ENCODE measurements around the gene SLC25A30. TPM values are rescaled to one million over a fixed set of nuclear protein-coding genes. Genes with fewer than 3 reads are reported as not detected.
"Not testable (repeated sequence)": the region's sequence is repeated elsewhere in the genome, so short reads cannot be mapped to it uniquely, and the experiment has no call there.

The SLC25A30 gene
- polyA plus RNA-seq, 1 donor from 2014 or later, result 1.9 TPM

DNA sequence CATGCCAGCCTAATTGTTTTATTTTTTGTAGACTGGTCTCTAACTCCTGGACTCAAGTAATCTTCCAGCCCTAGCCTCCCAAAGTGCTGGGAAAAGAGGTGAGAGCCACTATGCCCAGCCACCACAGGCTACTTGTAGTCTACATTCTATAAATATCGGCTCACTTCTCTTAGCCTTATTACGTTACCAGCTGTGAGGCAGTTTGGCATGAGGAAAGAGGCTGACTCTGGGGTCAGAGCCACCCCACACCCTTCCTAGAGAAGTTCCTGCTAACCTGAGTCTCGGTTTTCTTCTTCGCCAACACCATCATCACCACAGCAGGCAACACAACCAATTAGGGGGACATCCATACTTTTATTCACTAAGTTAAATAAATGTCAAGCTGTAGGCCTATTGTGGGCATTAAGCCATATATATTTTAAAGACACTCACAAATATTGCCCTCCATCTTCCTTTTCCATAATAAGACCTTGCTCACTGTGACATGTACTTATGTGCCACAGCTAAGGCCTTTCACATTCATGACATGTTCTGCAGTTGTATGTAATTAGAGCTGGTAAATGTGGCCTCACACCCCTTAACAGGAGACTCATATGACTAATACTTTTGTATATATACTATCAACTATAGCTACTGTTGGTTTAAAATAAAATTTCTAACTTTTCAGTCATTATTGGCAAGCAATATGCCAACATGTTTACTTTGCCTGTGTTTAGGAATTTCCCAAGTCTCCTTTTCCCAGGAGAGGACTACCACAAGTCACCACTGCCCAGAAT is 5.7 kb downstream of the SLC25A30 start:
- Mint-ChIP-seq H3K9me3 (no peaks in the 10 kb centered on the region), H3K27ac (no peak overlapping the region), H3K27me3 (no peaks in the 10 kb centered on the region), H3K4me3 (no peak overlapping the region), H3K36me3 (peaks cover 10% of the 10 kb centered on the region), H3K4me1 (peaks cover 14 to 17% (median 16%) of the 10 kb centered on the region in 3 donors)

DNA sequence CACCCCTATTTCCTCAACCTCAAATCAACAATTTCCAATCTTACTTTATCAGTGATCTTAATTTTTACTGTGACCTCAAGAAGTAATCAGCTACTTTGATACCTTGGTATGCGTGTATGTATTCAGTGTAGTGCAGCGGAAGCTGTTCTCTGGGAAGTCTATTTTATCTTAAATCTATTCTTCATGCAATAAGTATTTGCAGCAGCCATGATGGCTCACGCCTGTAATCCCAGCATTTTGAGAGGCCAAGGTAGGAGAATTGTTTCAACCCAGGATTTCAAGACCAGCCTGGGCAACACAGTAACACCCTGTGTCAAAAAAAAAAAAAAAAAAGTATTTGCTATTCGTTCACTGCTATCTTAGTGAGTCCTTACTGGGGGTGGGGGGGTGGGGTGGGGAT is 6.5 kb downstream of the SLC25A30 start:
- H3K9me3 Mint-ChIP-seq, result no peaks in the 10 kb centered on the region
- no peak overlapping the region for H3K4me3 Mint-ChIP-seq
- no peaks in the 10 kb centered on the region for H3K27me3 Mint-ChIP-seq
- H3K27ac Mint-ChIP-seq, result no peak overlapping the region
- peaks cover 8 to 10% (median 10%) of the 10 kb centered on the region in 3 donors for H3K4me1 Mint-ChIP-seq
- peaks cover 10% of the 10 kb centered on the region for H3K36me3 Mint-ChIP-seq

DNA sequence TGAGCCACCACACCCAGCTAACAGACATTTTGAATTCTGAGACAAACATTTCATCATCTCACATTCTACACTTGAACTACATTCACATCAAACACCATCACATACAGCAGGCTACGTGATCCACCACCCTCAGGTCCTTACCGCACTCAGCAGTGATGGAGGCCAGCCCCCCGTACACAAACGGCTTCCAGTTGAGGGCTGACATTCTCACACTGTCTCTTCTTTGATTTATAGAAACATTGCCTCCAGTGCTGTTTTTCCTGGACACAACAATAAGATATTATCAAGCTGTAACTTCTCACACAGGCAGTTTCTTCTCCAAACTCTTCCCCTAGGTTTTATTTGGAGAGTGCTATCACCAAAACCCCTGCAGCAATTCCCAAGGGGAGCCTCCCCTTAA is 7.0 kb downstream of the SLC25A30 start:
- peaks cover 7 to 10% (median 10%) of the 10 kb centered on the region in 3 donors for H3K4me1 Mint-ChIP-seq
- H3K27ac Mint-ChIP-seq, result no peak overlapping the region
- no peaks in the 10 kb centered on the region for H3K27me3 Mint-ChIP-seq
- H3K36me3 Mint-ChIP-seq, result peaks cover 10% of the 10 kb centered on the region
- no peak overlapping the region for H3K4me3 Mint-ChIP-seq
- no peaks in the 10 kb centered on the region for H3K9me3 Mint-ChIP-seq

DNA sequence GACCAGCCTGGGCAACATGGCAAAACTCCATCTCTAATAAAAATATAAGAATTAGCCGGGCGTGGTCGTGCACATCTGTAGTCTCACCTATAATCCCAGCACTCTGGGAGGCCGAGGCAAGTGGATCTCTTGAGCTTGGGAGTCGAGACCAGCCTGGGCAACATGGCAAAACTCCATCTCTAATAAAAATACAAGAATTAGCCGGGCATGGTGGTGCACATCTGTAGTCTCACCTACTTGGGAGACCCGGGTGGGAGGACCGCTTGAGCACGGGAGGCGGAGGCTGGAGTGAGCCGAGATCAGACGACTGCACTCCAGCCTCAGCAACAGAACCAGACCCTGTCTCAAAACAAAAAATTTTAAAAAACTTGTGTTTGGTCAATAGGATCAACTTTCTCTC is 7.7 kb downstream of the SLC25A30 start:
- Mint-ChIP-seq H3K4me1 (peaks cover 7 to 10% (median 10%) of the 10 kb centered on the region in 3 donors), H3K27ac (peak overlapping the region in 1 of 3 donors; percentile 50), H3K27me3 (no peaks in the 10 kb centered on the region), H3K9me3 (no peaks in the 10 kb centered on the region), H3K36me3 (peaks cover 10% of the 10 kb centered on the region), H3K4me3 (no peak overlapping the region)

DNA sequence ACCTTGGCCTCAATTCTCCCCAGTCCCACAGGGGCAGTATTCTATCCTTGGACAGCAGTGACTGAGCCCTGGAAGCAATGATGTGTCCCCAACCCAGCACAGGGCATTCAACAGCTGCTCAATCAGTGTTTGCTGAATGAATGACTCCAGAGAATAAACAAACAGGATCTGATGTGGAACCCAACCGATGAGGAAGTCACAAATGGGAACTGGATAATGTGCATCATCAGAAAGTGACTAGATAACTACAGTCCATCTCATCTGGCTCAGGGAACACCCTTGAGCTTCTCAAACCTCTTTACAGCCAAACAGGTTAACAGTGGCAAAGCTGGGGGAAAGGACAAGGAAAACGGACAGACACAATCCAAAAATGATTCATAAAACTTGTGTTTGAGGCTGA is 8.2 kb downstream of the SLC25A30 start:
- Mint-ChIP-seq H3K4me3 (no peak overlapping the region), H3K36me3 (peaks cover 8% of the 10 kb centered on the region), H3K27ac (no peak overlapping the region), H3K4me1 (peaks cover 5 to 8% (median 8%) of the 10 kb centered on the region in 3 donors), H3K27me3 (no peaks in the 10 kb centered on the region), H3K9me3 (no peaks in the 10 kb centered on the region)

DNA sequence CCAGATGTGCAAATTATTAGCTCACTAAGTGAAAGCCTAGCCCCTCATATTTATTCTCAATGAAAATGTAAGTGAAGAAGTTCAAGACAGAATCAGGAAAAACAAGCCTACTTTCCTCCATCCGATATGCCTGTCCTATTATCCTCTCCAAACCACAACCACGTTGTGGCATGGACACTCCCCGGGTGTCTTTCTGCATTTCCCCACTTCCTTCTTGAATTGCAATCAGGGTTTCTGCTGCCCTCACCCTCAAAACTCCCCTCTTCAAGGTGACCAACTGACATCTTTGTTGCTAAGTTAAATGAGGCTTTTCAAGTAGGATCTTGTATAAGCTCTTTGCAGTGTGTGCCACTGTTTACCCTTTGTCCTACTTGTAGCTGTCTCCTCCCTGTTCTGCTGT is 11.8 kb downstream of the SLC25A30 start:
- H3K36me3 Mint-ChIP-seq, result peaks cover 13% of the 10 kb centered on the region
- H3K4me1 Mint-ChIP-seq, result peaks cover 0 to 4% (median 0%) of the 10 kb centered on the region in 3 donors
- H3K27ac Mint-ChIP-seq, result peak overlapping the region in 1 of 3 donors; percentile 65
- H3K9me3 Mint-ChIP-seq, result no peaks in the 10 kb centered on the region
- H3K4me3 Mint-ChIP-seq, result no peak overlapping the region
- no peaks in the 10 kb centered on the region for H3K27me3 Mint-ChIP-seq

DNA sequence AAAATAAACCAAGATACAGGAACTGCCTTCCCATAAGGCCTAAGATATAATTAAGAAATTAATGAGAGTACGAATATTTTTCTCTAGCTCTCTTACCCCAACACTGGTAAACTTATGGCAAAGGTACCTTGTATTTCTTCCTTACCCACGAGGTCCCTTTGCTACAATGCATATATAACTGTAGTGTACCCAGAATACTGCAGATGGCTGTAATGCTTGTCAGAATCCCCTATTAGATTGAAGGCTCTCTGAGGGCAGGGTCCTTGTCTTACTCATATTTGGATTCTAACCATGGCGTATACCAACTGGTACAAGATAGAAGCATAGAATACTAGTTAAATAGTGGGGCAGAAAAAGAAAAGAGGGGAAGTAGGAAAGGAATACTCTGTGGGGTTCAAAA is 15.1 kb downstream of the SLC25A30 start:
- Mint-ChIP-seq H3K36me3 (peaks cover 9% of the 10 kb centered on the region), H3K27ac (no peak overlapping the region)

DNA sequence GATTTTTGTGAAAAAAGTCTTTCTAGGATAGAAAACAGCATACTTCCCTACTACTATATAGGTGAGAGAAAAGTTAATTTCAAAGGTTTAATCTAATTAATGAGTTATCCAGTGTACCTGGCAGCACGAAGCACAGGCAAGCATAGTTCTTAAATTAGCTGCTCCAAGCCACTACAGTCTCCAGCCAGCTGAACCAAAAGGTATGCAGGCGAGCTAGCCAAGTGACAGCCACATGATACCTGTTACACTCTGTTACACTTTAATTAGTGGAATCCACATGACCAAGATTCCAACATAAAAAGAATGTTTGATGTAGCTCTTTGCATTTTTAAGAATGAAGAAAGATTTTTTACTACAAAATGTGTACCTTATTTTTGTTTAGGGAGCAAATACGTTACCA is 15.5 kb downstream of the SLC25A30 start:
- no peaks in the 10 kb centered on the region for H3K9me3 Mint-ChIP-seq
- H3K36me3 Mint-ChIP-seq, result peaks cover 6% of the 10 kb centered on the region
- H3K27me3 Mint-ChIP-seq, result no peaks in the 10 kb centered on the region
- peaks cover 0 to 4% (median 0%) of the 10 kb centered on the region in 3 donors for H3K4me1 Mint-ChIP-seq
- no peak overlapping the region for H3K27ac Mint-ChIP-seq
- H3K4me3 Mint-ChIP-seq, result no peak overlapping the region

More for the DNA sequence above, 15.1 kb downstream of the SLC25A30 start:
- H3K9me3 Mint-ChIP-seq, result no peaks in the 10 kb centered on the region
- no peaks in the 10 kb centered on the region for H3K27me3 Mint-ChIP-seq
- H3K4me3 Mint-ChIP-seq, result no peak overlapping the region
- peaks cover 0 to 4% (median 0%) of the 10 kb centered on the region in 3 donors for H3K4me1 Mint-ChIP-seq

DNA sequence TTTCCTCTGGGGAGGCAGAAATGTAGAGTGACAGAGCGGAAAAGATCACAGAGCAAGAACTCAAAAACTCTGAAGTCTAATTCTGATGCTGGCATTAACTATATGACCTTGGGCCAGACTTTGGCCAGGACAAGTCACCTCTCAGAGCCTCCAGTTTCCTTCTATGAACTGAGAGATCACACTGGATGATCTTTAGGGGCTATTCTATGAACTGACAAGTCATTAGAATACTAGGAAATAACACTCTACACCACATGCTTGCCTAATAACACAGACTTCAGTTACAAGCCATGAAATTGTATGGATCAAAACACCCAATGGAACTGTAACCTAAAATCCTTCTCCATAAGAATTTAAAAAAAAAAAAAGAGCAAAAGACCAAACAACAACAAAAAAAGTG is 16.9 kb downstream of the SLC25A30 start:
- Mint-ChIP-seq H3K9me3 (no peaks in the 10 kb centered on the region), H3K36me3 (peaks cover 5% of the 10 kb centered on the region), H3K4me3 (no peak overlapping the region), H3K27ac (no peak overlapping the region), H3K4me1 (peaks cover 0 to 5% (median 0%) of the 10 kb centered on the region in 3 donors), H3K27me3 (no peaks in the 10 kb centered on the region)

DNA sequence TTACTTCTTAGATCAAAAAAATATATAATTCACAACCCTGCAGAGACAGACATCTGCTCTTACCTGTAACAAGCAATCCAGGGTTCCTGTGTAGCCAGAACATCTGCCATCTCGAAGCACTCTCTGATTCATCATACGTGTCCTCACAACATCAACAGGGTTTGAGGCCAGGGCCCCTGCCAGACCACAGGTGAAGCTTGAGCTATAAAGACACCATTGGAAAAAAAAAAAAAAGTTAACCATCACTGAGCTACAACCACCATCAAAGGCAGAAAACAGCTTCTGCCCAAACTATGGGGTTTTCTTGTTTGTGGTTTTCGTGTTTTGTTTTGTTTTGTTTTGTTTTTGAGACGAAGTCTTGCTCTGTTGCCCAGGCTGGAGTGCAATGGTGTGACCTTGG is 19.3 kb downstream of the SLC25A30 start:
- no peaks in the 10 kb centered on the region for H3K9me3 Mint-ChIP-seq
- no peak overlapping the region for H3K4me3 Mint-ChIP-seq
- no peaks in the 10 kb centered on the region for H3K27me3 Mint-ChIP-seq
- H3K27ac Mint-ChIP-seq, result peak overlapping the region in 1 of 3 donors; percentile 23
- peaks cover 5 to 8% (median 6%) of the 10 kb centered on the region in 3 donors for H3K4me1 Mint-ChIP-seq
- peaks cover under 1% of the 10 kb centered on the region for H3K36me3 Mint-ChIP-seq

DNA sequence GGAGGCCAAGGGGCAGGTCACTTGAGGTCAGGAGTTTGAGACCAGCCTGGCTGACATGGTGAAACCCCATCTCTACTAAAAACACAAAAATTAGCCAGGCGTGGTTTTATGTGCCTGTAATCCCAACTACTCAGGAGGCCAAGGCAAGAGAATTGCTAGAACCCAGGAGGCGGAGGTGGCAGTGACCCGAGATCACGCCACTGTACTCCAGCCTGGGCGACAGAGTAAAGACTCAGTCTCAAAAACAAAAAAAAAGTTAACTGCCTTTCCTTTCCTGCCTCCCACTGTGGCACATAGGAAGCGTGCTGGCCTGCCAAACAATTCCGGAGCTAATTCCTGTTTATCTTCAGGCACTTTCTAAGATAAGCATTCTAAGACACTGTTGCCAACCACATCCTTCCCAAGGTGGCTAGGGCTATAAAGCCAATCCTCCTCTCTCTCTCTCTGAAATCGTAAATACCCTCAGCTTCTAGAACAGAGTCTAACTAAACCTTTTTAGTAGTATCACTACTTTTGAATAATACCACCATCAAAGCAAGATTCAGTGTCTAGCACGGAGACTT is 21.6 kb downstream of the SLC25A30 start:
- no peak overlapping the region for H3K4me3 Mint-ChIP-seq
- no peaks in the 10 kb centered on the region for H3K27me3 Mint-ChIP-seq
- H3K4me1 Mint-ChIP-seq, result peaks cover 5 to 8% (median 6%) of the 10 kb centered on the region in 3 donors
- H3K36me3 Mint-ChIP-seq, result peaks cover 4% of the 10 kb centered on the region
- no peaks in the 10 kb centered on the region for H3K9me3 Mint-ChIP-seq
- H3K27ac Mint-ChIP-seq, result peak overlapping the region in 2 of 3 donors; percentile 63 to 76

DNA sequence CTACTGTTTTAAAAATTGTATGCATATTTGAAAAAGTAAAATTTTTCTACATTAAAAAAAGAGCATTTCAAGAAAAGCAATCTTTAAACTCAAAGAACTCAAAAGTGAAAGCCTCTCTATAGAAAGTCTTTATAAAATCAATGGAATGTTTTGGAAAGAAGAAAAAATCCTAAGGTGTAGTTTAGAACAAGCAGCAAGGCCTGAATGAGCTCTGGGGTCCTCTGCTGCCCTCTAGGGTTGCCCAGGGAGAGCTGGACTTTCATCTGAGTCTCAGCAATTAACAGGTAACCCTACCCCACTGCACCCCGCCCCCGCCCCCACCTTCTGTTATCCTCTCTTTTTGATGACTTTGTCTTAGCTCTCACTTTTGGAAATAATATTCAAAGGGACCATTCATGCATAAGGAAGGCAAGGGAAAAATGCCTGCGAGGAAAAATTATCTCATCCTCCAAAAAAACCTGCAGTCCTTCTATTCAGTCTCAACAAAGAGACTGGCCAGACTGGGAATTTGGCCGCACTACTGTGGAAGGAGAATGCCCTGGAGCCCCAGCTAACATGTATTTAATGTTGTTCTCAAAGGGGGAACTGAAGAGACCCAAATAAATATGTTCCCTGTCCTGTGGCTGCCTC is 24.1 kb downstream of the SLC25A30 start:
- H3K4me3 Mint-ChIP-seq, result no peak overlapping the region
- peak overlapping the region in 1 of 3 donors; percentile 23 for H3K27ac Mint-ChIP-seq
- H3K36me3 Mint-ChIP-seq, result peaks cover 6% of the 10 kb centered on the region
- H3K9me3 Mint-ChIP-seq, result no peaks in the 10 kb centered on the region
- H3K27me3 Mint-ChIP-seq, result no peaks in the 10 kb centered on the region
- peaks cover 5 to 8% (median 6%) of the 10 kb centered on the region in 3 donors for H3K4me1 Mint-ChIP-seq

DNA sequence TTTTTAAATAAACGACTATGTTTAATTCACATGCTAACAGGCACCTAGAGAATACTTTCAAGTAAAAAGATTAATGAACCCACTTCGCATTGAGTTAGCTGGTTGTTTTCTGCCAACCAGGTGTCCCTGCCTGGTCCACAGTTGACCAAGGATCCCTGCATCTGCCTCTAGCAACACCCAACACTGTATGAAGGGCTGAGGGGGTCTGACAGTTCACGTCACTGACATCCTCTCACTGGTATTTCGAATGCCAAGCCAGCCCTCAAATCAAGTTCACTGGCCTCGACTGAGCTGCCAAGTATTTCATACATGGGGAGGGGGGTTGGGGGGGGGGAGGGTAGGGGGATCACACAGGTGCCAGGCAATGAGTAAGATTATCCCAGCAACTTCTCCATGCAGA is 25.4 kb downstream of the SLC25A30 start:
- no peak overlapping the region for H3K27ac Mint-ChIP-seq
- no peaks in the 10 kb centered on the region for H3K27me3 Mint-ChIP-seq
- no peak overlapping the region for H3K4me3 Mint-ChIP-seq
- H3K9me3 Mint-ChIP-seq, result no peaks in the 10 kb centered on the region
- H3K36me3 Mint-ChIP-seq, result peaks cover 7% of the 10 kb centered on the region
- H3K4me1 Mint-ChIP-seq, result peaks cover 5 to 8% (median 6%) of the 10 kb centered on the region in 3 donors

DNA sequence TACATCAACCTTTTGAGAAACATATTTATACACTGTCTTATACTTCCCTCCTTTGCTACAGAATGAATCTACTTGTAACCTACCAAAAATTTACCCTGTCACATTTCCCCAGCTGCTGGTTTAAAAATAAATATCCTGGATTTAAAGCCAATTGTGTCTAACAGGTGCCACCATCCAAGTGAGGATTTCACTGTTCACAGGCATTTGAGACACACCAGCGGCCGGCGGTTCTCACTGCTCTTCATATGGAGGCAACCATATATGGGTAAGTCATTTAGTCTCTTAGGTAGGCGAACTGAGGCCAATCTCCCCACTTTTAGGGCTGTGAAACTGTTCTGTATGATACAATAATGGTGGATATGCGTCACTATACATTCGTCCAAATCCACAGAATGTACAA is 26.2 kb downstream of the SLC25A30 start:
- Mint-ChIP-seq H3K9me3 (peaks cover 0 to 2% (median 0%) of the 10 kb centered on the region in 3 donors), H3K4me1 (peaks cover 5 to 8% (median 6%) of the 10 kb centered on the region in 3 donors), H3K27ac (no peak overlapping the region), H3K36me3 (peaks cover 12% of the 10 kb centered on the region), H3K27me3 (no peaks in the 10 kb centered on the region), H3K4me3 (no peak overlapping the region)

DNA sequence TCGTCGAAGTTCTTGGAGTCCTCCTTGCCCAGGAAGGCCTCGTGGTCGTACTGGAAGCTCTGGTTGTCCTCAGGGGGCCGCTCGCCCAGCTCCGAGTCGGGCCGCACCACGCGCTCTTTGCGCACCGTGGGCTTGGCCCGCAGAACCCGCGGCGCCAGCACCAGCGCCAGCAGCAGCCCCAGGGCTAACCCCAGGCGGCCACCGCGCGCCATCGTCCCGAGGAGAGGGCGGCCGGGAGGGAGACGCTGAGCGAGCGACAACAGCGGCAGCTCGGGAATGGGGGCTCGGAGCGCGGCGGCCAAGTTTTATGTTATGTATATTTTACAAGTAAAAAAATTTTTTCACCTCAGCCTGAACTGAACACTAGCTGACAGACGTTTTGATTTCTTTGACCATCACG is 27.0 kb downstream of the SLC25A30 start:
- H3K27ac Mint-ChIP-seq, H3K4me1 Mint-ChIP-seq, H3K4me3 Mint-ChIP-seq, H3K27me3 Mint-ChIP-seq, H3K9me3 Mint-ChIP-seq: not testable (repeated sequence)
- peaks cover 12% of the 10 kb centered on the region for H3K36me3 Mint-ChIP-seq

Measured in IgD-negative memory B cell (primary cell).